NCI-H2196 (cell line): ENCODE results near the gene NPM1.
"Not testable (repeated sequence)": the region's sequence is repeated elsewhere in the genome, so short reads cannot be mapped to it uniquely, and the experiment has no call there.

ENCODE experiments used
- DNase-seq: peaks from one replicate; lab custom pipeline; 2025; ENCODE audit not compliant: unreplicated experiment; lab: John Stamatoyannopoulos, UW

NPM1 gene

DNA sequence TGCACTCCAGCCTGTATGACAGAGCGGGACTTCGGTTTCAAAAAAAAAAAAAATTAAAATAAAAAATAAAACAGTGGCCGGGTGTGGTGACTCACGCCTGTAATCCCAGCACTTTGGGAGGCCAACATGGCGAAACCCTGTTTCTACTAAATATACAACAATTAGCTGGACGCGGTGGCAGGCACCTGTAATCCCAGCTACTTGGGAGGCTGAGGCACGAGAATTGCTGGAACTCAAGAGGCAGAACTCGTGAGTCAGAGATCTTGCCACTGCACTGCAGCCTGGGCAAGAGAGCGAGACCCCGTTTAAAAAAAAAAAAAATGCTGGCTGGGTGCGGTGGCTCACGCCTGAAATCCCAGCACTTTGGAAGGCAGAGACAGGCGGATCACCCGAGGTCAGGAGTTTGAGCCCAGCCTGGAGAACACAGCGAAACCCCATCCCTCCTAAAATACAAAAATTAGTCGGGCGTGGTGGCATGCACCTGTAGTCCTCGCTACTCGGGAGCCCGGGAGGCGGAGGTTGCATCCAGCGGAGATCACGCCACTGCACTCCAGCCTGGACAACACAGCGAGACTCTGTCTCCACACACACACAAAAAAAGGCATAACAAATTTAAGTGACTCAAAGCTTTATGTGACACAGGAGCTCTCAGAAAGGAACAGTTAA is 1.5 kb upstream of the NPM1 start:
- no peak for DNase-seq

DNA sequence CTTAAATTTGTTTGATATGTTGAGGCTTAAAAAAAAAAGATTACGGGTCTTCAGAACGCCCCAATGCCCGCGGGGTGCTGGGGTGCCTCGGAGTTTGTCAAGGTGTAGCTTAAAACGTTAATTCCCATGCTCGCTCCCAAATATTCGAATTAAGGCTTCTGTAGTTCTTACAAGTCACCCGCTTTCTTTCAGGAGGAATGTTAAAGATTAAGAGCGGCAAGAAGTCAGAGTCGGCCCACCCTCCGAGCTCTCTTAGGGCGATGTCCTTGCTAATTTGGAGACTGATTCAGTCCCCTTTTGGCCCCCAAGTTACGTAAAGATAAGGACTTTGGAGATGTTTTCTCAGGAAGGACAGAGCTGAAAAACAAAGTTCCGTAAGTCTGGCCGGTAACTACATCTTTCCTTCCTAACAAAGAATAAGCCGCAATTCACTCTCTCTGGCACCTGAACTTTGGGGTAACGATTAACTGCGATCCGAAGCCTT is 746 bp upstream of the NPM1 start:
- DNase-seq = no peak

DNA sequence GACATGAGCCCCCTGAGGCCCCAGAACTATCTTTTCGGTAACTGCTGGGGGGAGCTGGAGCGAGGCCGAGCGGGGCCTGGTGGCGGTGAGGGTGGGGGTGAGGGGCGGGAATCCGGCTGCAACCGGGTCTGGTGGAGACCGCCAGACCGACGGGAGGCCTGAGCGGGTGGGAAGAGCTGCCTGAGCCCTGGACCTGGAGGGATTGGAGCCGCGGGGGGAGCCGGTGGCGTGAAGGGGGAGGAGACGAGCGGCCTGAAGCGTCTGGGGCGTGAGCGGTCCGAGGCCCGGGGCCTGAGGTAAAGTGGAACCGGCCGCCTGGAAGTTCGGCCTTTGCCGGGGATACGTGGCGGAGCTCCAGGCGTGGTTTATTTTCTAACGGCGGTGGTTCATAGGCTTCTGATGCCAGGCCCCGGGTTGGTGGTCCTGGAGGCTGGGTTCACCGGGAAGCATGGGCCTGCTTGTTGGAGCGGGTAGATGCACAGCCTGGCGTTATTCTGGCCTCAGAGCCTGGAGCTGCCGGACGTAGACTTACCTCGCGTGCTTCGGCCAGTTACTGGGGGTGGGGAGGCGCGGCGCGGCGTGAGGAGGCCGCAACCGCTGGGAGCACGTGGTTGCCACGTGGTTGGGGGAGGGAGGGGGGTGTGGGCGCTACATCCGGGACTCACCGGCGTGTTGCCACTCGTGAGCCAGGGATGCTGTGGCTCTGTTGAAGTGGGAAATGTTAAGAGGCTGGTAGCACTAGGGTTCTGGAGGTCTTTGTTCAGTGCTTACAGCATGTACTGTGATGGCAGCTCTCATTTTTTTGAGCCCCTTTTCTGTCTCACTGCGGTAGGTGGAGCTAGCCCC is 544 bp downstream of the NPM1 start:
- peak; percentile 74 for DNase-seq

DNA sequence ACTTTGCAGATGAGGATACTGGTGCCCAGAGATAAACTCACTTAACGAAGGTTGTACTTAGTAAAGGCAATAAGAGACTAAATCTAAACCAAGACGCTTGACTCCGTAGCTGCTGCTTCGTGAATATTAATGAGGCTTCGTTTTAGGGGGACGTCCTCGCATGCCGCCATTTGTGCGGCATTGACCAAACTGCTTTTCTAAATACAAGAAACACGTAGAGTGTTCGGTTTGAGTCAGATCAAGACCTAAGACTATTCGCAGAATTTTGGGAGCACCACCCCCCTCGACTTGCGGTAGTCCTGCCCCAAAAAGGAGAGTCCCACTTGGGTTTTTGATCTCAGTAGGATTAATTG is 1.1 kb downstream of the NPM1 start:
- DNase-seq = no peak

DNA sequence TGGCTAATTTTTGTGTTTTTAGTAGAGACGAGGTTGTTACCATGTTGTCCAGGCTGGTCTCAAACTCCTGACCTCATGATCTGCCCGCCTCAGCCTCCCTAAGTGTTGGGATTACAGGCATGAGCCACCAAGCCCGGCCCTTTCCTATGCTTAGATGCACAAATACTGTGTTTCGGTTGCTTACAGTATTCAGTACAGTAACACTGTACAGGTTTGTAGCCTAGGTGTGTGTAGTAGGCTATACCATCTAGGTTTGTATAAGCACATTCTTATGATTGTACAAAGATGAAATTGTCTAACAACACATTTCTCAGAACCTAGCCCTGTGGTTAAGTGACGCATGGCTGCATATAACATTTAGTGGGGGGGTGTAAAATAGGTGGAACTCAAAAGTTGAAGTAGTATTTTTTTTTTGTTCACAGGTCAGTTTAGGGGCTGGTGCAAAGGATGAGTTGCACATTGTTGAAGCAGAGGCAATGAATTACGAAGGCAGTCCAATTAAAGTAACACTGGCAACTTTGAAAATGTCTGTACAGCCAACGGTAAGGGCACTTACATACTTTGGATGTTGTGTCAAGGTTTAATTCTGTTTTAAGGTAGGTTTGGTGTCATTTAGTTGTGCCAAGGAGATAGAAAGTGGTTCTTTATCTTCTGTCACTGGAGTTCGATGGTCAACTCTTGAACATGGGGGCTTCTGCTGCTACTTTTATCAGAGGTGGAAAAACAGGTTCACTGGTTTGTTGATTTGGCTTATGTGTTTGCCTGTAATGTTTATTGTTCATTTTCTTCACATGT is 3.4 kb downstream of the NPM1 start:
- DNase-seq = no peak

DNA sequence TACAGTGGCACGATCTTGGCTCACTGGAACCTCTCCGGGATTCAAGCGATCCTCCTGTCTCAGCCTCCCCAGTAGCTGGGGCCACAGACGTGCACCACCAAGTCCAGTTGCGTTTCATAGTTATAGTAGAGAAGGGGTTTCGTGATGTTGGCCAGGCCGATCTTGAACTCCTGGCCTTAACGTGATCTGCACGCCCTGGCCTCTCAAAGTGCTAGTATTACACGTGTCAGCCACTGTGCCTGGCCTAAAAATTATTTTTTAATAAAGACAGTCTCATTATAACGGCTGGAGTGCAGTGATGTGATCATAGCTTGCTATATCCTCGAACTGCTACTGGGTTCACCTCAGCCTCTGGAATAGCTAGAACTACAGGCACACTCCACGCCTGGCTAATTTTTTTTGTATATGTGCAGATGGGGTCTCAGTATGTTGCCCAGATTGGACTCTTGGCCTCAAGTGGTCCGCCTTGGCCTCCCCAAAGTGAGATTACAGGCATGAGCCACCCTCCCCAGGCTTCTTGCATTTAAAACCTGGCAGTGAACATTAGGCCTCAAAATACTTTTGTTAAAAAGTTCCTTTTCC is 4.4 kb downstream of the NPM1 start:
- DNase-seq = no peak

DNA sequence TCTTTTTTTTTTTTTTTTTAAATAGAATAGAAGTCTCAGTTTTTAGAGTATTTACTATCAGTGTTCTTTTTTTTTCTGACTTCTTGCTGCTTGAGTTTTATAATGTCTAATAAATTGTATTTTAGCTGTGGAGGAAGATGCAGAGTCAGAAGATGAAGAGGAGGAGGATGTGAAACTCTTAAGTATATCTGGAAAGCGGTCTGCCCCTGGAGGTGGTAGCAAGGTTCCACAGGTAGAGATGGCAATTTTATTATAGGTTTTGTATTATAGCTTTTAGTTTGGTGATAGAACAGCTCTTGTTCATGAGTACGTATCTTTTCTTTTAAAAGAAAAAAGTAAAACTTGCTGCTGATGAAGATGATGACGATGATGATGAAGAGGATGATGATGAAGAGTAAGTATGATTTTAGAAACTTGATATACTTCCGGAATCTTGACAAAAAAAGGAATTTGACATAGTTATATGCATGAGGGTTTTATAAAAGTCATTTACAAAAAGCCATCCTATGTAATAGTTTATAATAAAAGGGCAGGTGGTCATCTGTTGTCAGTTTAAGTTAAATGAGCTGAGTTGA is 5.0 kb downstream of the NPM1 start:
- no peak for DNase-seq

DNA sequence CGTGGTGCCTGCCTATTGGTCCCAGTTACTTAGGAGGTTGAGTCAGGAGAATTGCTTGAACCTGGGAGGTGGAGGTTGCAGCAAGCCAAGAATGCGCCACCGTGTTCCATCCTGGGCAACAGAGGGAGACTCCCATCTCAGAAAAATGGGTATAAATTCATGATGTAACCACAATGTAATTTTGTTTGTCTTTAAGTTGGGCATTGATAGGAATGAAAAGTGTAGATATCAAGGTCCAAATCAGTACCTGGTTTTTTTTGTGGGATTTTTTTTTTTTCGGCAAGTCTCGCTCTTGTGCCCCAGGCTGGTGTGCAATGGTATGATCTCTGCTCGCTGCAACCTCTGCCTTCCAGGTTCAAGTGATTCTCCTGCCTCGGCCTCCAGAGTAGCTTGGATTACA is 7.4 kb downstream of the NPM1 start:
- no peak for DNase-seq

DNA sequence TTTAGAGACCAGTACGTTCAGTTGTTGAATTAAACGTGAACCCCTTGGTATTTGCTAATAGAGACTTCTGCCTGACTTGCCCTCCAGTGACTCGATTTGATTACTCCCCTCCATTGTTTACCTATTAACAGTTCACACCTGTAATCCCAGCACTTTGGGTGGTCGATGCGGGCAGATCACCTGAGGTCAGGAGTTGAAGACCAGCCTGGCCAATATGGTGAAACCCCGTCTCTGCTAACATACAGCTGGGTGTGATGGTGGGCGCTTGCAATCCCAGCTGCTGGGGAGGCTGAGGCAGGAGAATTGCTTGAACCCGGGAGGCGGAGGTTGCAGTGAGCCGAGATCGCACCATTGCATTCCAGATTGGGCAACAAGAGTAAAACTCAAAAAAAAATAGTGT is 8.9 kb downstream of the NPM1 start:
- DNase-seq = not testable (repeated sequence)

DNA sequence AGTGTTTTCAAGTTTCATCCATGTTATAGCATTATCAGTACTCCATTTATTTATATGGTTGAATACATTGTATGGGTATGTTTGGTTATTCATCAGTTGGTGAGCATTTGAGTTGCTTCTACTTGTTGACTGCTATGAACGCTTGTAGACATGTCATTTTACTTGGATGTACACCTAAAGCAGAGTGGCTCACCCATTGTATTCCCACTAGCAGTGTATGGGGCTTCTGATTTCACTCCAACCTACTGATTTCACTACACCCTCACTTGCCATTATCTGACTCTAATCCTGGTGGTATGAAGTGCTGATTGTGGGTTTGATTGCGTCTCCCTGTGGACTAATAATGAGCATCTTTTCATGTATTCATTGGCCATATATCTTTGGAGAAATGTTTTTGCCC is 9.5 kb downstream of the NPM1 start:
- no peak for DNase-seq

DNA sequence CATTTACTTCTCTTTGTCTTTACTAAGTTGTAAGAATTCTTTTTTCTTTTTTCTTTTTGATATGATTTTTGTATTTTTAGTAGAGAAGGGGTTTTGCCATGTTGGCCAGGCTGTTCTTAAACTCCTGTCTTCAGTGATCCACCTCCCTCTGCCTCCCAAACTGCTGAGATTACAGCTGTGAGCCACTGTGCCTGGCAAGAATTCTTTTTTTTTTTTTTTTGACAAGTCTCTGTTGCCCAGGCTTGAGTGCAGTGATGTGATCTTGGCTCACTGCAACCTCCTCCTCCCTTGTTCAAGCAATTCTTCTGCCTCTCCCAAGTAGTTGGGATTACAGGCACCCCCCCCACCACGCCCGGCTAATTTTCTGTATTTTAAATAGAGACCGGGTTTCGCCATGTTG is 9.9 kb downstream of the NPM1 start:
- no peak for DNase-seq

DNA sequence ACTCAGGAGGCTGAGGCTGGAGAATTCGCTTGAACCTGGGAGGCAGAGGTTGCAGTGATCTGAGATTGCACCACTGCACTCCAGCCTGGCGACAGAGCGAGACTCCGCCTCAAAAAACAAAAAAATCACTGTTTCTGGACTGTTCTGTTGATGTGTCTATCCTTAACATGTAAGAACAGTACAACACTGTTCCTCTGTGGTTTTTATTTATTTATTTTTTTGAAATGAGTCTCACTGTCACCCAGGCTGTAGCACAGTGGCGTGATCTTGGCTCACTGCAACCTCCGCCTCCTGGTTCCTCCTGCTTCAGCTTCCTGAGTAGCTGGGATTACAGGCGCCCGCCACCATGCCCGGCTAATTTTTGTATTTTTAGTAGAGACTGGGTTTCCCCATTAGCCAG is 11.0 kb downstream of the NPM1 start:
- DNase-seq = not testable (repeated sequence)

DNA sequence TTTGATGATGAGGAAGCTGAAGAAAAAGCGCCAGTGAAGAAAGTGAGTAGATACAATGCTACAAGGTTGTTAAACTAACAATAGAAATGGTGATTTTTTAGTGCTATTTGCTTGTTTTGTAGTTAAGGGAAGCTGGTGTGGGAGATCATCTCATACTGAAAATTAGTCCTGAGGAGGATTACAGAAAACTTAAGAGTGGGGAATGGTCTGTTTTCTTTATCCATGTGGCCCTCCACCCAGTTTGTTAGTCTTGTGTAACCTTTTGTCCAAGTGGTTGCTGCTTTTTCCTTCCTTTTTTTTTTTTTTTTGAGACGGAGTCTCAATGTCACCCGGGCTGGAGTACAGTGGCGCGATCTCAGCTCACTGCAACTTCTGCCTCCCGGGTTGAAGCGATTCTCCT is 12.5 kb downstream of the NPM1 start:
- DNase-seq = no peak

DNA sequence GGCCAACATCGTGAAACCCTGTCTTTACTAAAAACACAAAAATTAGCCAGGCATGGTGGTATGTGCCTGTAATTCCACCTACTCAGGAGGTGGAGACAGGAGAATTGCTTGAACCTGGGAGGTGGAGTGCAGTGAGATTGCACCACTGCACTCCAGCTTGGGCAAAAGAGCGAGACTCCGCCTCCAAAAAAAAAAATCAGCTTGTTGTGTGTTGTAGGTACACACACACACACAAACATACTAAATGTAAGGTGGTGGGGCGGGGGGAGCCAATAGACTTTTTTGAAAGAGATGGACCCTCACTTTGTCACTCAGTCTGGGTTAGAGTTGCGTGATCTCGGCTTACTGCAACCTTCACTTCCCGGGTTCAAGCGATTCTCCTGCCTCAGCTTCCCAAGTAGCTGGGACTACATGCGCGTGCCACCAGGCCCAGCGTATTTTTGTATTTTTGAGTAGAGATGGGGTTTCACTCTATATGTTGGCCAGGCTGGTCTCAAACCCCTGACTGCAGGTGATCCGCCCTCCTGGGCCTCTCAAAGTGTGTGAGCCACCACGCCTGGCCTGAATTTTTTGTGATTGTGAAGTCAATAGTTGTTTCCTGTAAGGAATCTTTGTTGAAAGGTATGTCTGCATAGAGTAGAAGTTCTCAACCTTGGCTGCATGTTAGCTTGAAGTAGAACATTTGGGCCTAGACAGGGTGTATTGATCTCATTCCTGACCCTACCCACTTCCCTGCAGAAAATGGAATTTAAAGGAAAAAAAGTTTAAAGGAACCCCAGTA is 13.7 kb downstream of the NPM1 start:
- DNase-seq = no peak

DNA sequence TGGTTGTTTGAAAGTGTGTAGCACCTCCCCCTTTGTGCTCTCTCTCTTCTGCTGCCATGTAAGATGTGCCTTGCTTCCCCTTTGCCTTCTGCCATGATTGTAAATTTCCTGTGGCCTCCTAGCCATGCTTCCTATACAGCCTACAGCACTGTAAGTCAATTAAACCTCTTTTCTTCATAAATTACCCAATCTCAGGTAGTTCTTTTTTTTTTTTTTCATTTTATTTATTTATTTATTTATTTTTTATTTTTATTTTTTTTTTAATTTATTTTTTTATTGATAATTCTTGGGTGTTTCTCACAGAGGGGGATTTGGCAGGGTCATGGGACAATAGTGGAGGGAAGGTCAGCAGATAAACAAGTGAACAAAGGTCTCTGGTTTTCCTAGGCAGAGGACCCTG is 15.1 kb downstream of the NPM1 start:
- not testable (repeated sequence) for DNase-seq

DNA sequence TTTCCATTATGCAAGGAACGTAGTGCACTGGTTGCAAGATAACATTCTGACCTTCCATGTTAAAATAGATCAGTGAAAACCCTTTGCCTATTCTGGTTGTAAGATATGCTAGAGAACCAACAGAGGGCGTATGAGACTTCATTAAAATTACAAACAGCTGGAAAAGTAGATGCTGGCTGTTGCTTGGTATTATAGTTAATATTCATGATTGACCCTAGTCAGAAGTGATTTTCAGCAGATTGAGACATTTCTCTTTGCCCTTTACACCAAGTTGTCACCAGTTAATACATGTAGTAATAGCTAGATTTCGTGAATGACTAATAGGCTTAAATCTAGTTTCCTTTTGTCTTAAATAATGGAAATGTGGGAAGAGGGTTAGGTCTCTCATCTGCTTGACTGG is 18.0 kb downstream of the NPM1 start:
- DNase-seq = no peak

DNA sequence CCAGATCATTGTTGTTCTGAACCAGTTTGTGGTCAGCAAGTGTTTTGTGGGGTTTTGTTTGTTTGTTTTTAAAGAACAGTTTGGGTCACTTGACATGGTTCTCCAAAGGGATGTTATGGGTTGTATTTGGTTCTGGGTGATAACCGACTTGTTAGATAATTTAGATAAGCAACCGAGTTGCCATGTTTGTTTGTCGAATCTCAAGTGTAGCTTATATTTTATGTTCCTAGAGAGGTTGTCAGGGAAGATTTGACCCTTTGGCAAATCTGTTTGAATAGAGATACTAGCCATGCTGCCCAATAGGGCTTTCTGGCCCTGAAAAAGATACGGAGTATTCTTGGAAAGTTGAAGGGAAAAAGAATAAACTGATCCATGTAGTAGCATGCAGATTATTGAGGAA is 19.6 kb downstream of the NPM1 start:
- DNase-seq = no peak

DNA sequence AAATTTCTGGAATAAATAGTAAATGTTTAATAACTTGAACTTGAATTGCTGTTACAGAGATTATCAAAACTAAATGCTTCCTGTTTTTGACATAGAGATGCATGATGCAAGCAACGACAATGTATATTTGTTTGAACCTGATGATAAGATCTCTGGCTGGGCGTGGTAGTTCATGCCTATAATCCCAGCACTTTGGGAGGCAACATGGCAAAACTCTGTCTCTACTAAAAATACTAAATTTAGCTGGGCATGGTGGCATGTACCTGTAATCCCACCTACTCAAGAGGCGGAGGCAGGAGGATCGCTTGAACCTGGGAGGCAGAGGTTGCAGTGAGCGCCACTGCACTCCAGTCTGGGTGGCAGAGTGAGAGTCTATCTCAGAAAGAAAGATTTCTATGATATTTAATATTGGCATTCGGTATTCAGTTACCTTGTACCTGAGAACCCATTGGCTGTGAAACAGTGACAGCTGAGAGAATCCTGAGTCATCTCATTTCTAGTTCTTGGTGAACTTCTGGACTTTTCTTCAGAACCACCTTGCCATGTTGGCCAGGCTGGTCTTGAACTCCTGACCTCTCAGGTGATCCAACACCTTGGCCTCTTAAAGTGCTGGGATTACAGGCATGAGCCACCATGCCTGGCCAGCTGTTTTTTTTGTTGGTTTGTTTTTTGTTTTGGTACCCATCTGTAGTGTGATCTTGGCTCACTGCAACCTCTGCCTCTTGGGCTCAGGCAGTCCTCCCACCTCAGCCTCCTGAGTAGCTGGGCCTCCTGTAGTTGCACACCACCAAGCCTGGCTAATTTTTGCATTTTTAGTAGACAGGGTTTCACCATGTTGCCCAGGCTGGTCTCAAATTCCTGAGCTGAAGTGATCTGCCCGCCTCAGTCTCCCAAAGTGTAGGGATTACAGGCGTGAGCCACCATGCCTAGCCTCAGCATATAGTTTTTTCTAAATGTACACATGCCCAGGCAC is 21.8 kb downstream of the NPM1 start:
- DNase-seq = no peak

DNA sequence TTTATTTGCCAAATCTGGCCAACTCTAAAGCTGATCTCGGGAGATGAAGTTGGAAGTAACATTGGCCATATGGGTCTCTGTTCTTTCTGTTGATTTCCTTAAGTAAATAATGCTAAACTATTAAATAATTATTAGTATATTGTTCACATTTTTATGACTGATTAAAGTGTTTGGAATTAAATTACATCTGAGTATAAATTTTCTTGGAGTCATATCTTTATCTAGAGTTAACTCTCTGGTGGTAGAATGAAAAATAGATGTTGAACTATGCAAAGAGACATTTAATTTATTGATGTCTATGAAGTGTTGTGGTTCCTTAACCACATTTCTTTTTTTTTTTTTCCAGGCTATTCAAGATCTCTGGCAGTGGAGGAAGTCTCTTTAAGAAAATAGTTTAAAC is 22.5 kb downstream of the NPM1 start:
- DNase-seq = no peak
